ENCODE data around the gene LIN28B.
"Not testable (repeated sequence)": the region's sequence is repeated elsewhere in the genome, so short reads cannot be mapped to it uniquely, and the experiment has no call there.

The LIN28B gene

GRCh38 chr6:105078386-105078708 is 121.4 kb downstream of the LIN28B start:
- Histone ChIP-seq H3K4me3 (ENCODE audit: low read length in 2 of 2) (no peak overlapping the region), H3K27ac (ENCODE audit: low read depth in 2 of 2, low read length in 2 of 2) (no peak overlapping the region), H3K4me1 (ENCODE audit: control insufficient read depth in 2 of 2, insufficient read depth in 2 of 2, low read length in 2 of 2) (no peaks in the 10 kb centered on the region), H3K9me3 (ENCODE audit: control insufficient read depth in 2 of 2, low read length in 2 of 2) (no peaks in the 10 kb centered on the region), H3K9ac (ENCODE audit: low read depth in 1 of 2, low read length in 2 of 2) (no peak overlapping the region), H3K27me3 (ENCODE audit: control insufficient read depth in 2 of 2, insufficient read depth in 2 of 2, low read length in 2 of 2) (peaks cover 0 to 3% of the 10 kb centered on the region in 2 donors), H3K36me3 (ENCODE audit: control insufficient read depth in 2 of 2, insufficient read depth in 2 of 2, low read length in 2 of 2) (no peaks in the 10 kb centered on the region)

DNA sequence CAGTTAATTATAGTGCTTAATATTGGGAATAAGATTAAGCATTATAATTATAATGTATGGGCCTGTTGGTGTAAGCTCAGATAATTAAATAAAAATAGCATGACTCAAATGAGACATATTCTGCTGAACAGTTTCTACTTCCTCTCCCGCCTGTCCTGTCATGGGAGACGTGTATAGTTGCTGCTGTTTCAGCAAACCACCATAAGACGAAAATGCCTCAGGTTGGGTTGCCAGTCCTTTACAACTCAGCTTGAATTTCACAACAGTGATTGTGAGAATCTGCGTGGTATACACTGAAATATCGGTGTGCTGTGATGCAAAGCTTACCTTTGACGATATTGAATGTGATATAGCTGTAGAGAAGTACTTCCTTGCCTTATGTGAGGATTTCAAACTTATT is 123.4 kb downstream of the LIN28B start:
- Histone ChIP-seq H3K4me3 (ENCODE audit: low read length in 2 of 2) (no peak overlapping the region), H3K27me3 (ENCODE audit: control insufficient read depth in 2 of 2, insufficient read depth in 2 of 2, low read length in 2 of 2) (peaks cover 0 to 3% of the 10 kb centered on the region in 2 donors)

DNA sequence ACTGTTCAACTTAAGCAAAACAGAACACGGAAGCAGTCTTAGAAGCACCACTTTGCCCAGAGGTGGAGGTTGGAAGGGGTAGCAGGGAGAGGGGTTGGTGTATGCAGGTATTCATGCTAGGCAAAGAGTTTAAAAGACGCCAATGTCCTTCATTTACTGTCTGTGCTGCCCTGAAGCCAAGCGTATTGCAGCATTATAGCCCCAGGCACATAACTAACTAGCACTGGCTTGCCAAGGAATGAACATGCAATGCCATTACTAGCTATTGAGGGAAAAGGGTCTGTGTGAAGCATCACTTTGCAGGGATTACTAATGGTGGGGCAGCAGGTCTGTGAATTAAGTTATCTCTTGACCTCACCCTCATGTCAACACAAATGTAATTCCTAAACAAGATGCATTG is 124.8 kb downstream of the LIN28B start:
- H3K9ac ChIP-seq (ENCODE audit: low read depth in 1 of 2, low read length in 2 of 2); H3K9me3 ChIP-seq (ENCODE audit: control insufficient read depth in 2 of 2, low read length in 2 of 2); H3K27me3 ChIP-seq (ENCODE audit: control insufficient read depth in 2 of 2, insufficient read depth in 2 of 2, low read length in 2 of 2); H3K36me3 ChIP-seq (ENCODE audit: control insufficient read depth in 2 of 2, insufficient read depth in 2 of 2, low read length in 2 of 2); H3K4me3 ChIP-seq (ENCODE audit: low read length in 2 of 2); H3K4me1 ChIP-seq (ENCODE audit: control insufficient read depth in 2 of 2, insufficient read depth in 2 of 2, low read length in 2 of 2); H3K27ac ChIP-seq (ENCODE audit: low read depth in 2 of 2, low read length in 2 of 2): not testable (repeated sequence)

More for the DNA sequence above, 123.4 kb downstream of the LIN28B start:
- Histone ChIP-seq H3K27ac (ENCODE audit: low read depth in 2 of 2, low read length in 2 of 2) (no peak overlapping the region), H3K9ac (ENCODE audit: low read depth in 1 of 2, low read length in 2 of 2) (no peak overlapping the region), H3K4me1 (ENCODE audit: control insufficient read depth in 2 of 2, insufficient read depth in 2 of 2, low read length in 2 of 2) (no peaks in the 10 kb centered on the region), H3K36me3 (ENCODE audit: control insufficient read depth in 2 of 2, insufficient read depth in 2 of 2, low read length in 2 of 2) (no peaks in the 10 kb centered on the region), H3K9me3 (ENCODE audit: control insufficient read depth in 2 of 2, low read length in 2 of 2) (no peaks in the 10 kb centered on the region)

DNA sequence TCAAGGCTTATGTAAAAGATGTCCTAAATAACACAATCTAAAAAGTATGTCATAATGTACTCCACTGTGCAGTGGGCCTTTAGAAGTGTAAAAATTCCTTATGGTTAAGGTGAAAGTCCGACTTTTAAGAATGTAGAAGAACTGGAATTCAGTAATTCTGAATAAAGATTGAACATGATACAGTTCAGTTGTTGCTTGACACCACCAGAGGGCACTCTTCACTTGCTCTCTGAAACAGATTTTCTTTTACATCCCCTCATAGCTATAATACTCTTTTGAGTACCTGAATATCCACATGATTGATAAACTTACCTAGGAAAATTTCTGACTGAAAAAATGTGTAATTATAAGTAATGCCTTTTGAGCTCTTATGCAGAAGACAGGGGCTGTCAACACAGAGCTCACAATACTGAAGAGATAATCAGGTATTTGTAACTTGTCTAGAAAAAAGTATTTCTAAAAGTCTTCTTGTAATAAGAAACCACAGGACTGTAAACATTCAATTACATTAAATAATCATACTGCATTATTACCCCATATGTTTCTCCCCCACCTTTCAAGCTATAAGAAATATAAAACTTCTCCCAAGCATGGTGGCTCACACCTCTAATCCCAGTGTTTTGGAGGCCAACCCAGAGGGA is 130.8 kb downstream of the LIN28B start:
- H3K4me1 ChIP-seq (ENCODE audit: control insufficient read depth in 2 of 2, insufficient read depth in 2 of 2, low read length in 2 of 2), result no peaks in the 10 kb centered on the region
- no peak overlapping the region for H3K4me3 ChIP-seq (ENCODE audit: low read length in 2 of 2)

DNA sequence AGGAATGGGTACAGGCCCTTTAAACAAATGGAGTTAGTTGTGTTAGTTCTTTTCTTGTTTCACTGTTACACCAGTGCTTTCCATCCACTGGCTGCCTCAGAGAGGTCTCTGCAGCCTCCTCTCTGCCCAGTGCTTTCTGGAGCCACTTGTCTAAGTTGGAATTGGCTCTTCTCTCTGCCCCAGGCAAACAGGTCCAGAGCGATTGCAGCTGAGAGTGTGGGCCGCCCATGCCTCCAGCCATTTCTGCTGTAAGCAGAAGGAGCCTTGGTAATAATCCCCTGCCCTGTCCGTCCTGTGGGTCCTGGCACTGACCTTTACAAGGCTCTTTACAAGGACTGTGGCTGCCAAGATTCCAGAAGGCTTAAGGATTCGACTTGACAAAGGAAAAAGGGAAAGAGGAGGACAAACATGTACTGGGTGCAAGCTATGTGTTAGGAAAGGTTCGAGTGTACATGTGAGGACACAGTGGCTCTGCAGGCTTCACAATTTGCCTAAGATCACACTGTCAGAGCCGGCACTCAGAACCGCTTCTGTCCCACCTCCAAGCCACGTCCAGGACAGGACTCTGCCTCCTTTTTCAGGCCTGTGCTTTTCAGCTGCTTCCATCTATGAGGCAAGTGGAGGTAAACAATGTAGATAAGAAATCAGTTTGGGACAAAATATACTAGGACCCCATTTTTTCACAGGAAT is 134.4 kb downstream of the LIN28B start:
- Histone ChIP-seq H3K27me3 (ENCODE audit: control insufficient read depth in 2 of 2, insufficient read depth in 2 of 2, low read length in 2 of 2) (no peaks in the 10 kb centered on the region), H3K4me3 (ENCODE audit: low read length in 2 of 2) (no peak overlapping the region)

More for the DNA sequence above, 130.8 kb downstream of the LIN28B start:
- Histone ChIP-seq H3K27me3 (ENCODE audit: control insufficient read depth in 2 of 2, insufficient read depth in 2 of 2, low read length in 2 of 2) (no peaks in the 10 kb centered on the region), H3K27ac (ENCODE audit: low read depth in 2 of 2, low read length in 2 of 2) (no peak overlapping the region), H3K9ac (ENCODE audit: low read depth in 1 of 2, low read length in 2 of 2) (no peak overlapping the region), H3K36me3 (ENCODE audit: control insufficient read depth in 2 of 2, insufficient read depth in 2 of 2, low read length in 2 of 2) (no peaks in the 10 kb centered on the region), H3K9me3 (ENCODE audit: control insufficient read depth in 2 of 2, low read length in 2 of 2) (no peaks in the 10 kb centered on the region)

GRCh38 chr6:105094133-105094640 is 137.3 kb downstream of the LIN28B start:
- Histone ChIP-seq H3K27me3 (ENCODE audit: control insufficient read depth in 2 of 2, insufficient read depth in 2 of 2, low read length in 2 of 2) (no peaks in the 10 kb centered on the region), H3K9ac (ENCODE audit: low read depth in 1 of 2, low read length in 2 of 2) (no peak overlapping the region), H3K4me3 (ENCODE audit: low read length in 2 of 2) (no peak overlapping the region), H3K4me1 (ENCODE audit: control insufficient read depth in 2 of 2, insufficient read depth in 2 of 2, low read length in 2 of 2) (no peaks in the 10 kb centered on the region), H3K27ac (ENCODE audit: low read depth in 2 of 2, low read length in 2 of 2) (no peak overlapping the region), H3K36me3 (ENCODE audit: control insufficient read depth in 2 of 2, insufficient read depth in 2 of 2, low read length in 2 of 2) (peaks cover 0 to 1% of the 10 kb centered on the region in 2 donors), H3K9me3 (ENCODE audit: control insufficient read depth in 2 of 2, low read length in 2 of 2) (no peaks in the 10 kb centered on the region)

More for the DNA sequence above, 134.4 kb downstream of the LIN28B start:
- Histone ChIP-seq H3K27ac (ENCODE audit: low read depth in 2 of 2, low read length in 2 of 2) (no peak overlapping the region), H3K9me3 (ENCODE audit: control insufficient read depth in 2 of 2, low read length in 2 of 2) (no peaks in the 10 kb centered on the region), H3K9ac (ENCODE audit: low read depth in 1 of 2, low read length in 2 of 2) (no peak overlapping the region), H3K36me3 (ENCODE audit: control insufficient read depth in 2 of 2, insufficient read depth in 2 of 2, low read length in 2 of 2) (no peaks in the 10 kb centered on the region), H3K4me1 (ENCODE audit: control insufficient read depth in 2 of 2, insufficient read depth in 2 of 2, low read length in 2 of 2) (no peaks in the 10 kb centered on the region)

- H3K4me3 ChIP-seq (ENCODE audit: low read length in 2 of 2), result no peak overlapping the region
- no peaks in the 10 kb centered on the region for H3K27me3 ChIP-seq (ENCODE audit: control insufficient read depth in 2 of 2, insufficient read depth in 2 of 2, low read length in 2 of 2)
- no peak overlapping the region for H3K9ac ChIP-seq (ENCODE audit: low read depth in 1 of 2, low read length in 2 of 2)
- no peaks in the 10 kb centered on the region for H3K9me3 ChIP-seq (ENCODE audit: control insufficient read depth in 2 of 2, low read length in 2 of 2)
- H3K36me3 ChIP-seq (ENCODE audit: control insufficient read depth in 2 of 2, insufficient read depth in 2 of 2, low read length in 2 of 2), result peaks cover 0 to 5% of the 10 kb centered on the region in 2 donors
- no peaks in the 10 kb centered on the region for H3K4me1 ChIP-seq (ENCODE audit: control insufficient read depth in 2 of 2, insufficient read depth in 2 of 2, low read length in 2 of 2)
- no peak overlapping the region for H3K27ac ChIP-seq (ENCODE audit: low read depth in 2 of 2, low read length in 2 of 2)
Observed at GRCh38 chr6:105095139-105095538, 138.2 kb downstream of the LIN28B start.

GRCh38 chr6:105097288-105097687 is 140.4 kb downstream of the LIN28B start:
- Histone ChIP-seq H3K4me3 (ENCODE audit: low read length in 2 of 2) (no peak overlapping the region), H3K9ac (ENCODE audit: low read depth in 1 of 2, low read length in 2 of 2) (no peak overlapping the region), H3K4me1 (ENCODE audit: control insufficient read depth in 2 of 2, insufficient read depth in 2 of 2, low read length in 2 of 2) (no peaks in the 10 kb centered on the region), H3K27me3 (ENCODE audit: control insufficient read depth in 2 of 2, insufficient read depth in 2 of 2, low read length in 2 of 2) (no peaks in the 10 kb centered on the region), H3K9me3 (ENCODE audit: control insufficient read depth in 2 of 2, low read length in 2 of 2) (no peaks in the 10 kb centered on the region), H3K36me3 (ENCODE audit: control insufficient read depth in 2 of 2, insufficient read depth in 2 of 2, low read length in 2 of 2) (peaks cover 0 to 5% of the 10 kb centered on the region in 2 donors), H3K27ac (ENCODE audit: low read depth in 2 of 2, low read length in 2 of 2) (no peak overlapping the region)

DNA sequence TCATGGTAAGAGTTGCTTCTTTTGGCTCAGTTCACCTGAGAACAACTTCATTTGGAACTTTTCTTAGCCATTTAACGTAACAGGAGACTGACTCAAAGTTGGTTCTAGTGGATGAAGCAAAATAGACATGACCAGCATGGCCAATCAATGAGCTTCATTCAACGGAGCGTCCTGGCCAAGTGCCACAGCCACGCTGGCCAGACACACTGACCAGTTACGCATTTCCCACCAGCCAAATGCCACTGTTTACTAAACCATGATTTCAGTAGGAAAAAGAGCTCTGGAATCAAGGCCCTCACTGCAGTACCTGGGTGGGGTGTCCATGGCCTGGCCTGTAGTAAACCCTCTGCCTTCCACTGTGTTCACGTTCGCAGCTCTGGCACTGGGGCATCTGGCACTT is 142.5 kb downstream of the LIN28B start:
- no peak overlapping the region for H3K9ac ChIP-seq (ENCODE audit: low read depth in 1 of 2, low read length in 2 of 2)
- peaks cover 0 to 5% of the 10 kb centered on the region in 2 donors for H3K36me3 ChIP-seq (ENCODE audit: control insufficient read depth in 2 of 2, insufficient read depth in 2 of 2, low read length in 2 of 2)

GRCh38 chr6:105102186-105102585 is 145.3 kb downstream of the LIN28B start:
- peaks cover 0 to 5% of the 10 kb centered on the region in 2 donors for H3K36me3 ChIP-seq (ENCODE audit: control insufficient read depth in 2 of 2, insufficient read depth in 2 of 2, low read length in 2 of 2)

More for the DNA sequence above, 142.5 kb downstream of the LIN28B start:
- H3K4me1 ChIP-seq (ENCODE audit: control insufficient read depth in 2 of 2, insufficient read depth in 2 of 2, low read length in 2 of 2), result no peaks in the 10 kb centered on the region
- no peaks in the 10 kb centered on the region for H3K27me3 ChIP-seq (ENCODE audit: control insufficient read depth in 2 of 2, insufficient read depth in 2 of 2, low read length in 2 of 2)
- no peak overlapping the region for H3K4me3 ChIP-seq (ENCODE audit: low read length in 2 of 2)
- no peak overlapping the region for H3K27ac ChIP-seq (ENCODE audit: low read depth in 2 of 2, low read length in 2 of 2)
- H3K9me3 ChIP-seq (ENCODE audit: control insufficient read depth in 2 of 2, low read length in 2 of 2), result no peaks in the 10 kb centered on the region

More at GRCh38 chr6:105102186-105102585, 145.3 kb downstream of the LIN28B start:
- no peak overlapping the region for H3K4me3 ChIP-seq (ENCODE audit: low read length in 2 of 2)
- H3K27me3 ChIP-seq (ENCODE audit: control insufficient read depth in 2 of 2, insufficient read depth in 2 of 2, low read length in 2 of 2), result no peaks in the 10 kb centered on the region
- no peak overlapping the region for H3K27ac ChIP-seq (ENCODE audit: low read depth in 2 of 2, low read length in 2 of 2)
- no peaks in the 10 kb centered on the region for H3K9me3 ChIP-seq (ENCODE audit: control insufficient read depth in 2 of 2, low read length in 2 of 2)
- H3K9ac ChIP-seq (ENCODE audit: low read depth in 1 of 2, low read length in 2 of 2), result no peak overlapping the region
- no peaks in the 10 kb centered on the region for H3K4me1 ChIP-seq (ENCODE audit: control insufficient read depth in 2 of 2, insufficient read depth in 2 of 2, low read length in 2 of 2)
